MM.1S (cell line): Measurements from ENCODE around the gene MTHFD1L.

Experiments used
- EZH2 ChIP-seq: fragments of 300-600 bp; sonication (generic); optimal IDR thresholded peaks from 2 replicates; pipeline ENCODE3; 2017; ENCODE audit warnings: low read depth, mild to moderate bottlenecking, antibody characterized with exemption, low read length, mixed read lengths
- EZH2phosphoT487 ChIP-seq: fragments of 300-600 bp; sonication (generic); IDR thresholded peaks from 2 replicates; pipeline ENCODE4 v1.6.1; 2018; ENCODE audit warnings: antibody characterized with exemption, low read length
- TF ChIP-seq, protein P1 (sequence below): fragments of 300-600 bp; sonication (generic); IDR thresholded peaks from 2 replicates; pipeline ENCODE4 v1.5.1; 2016; ENCODE audit warnings: antibody characterized with exemption, low read length, mixed read lengths

DNA sequence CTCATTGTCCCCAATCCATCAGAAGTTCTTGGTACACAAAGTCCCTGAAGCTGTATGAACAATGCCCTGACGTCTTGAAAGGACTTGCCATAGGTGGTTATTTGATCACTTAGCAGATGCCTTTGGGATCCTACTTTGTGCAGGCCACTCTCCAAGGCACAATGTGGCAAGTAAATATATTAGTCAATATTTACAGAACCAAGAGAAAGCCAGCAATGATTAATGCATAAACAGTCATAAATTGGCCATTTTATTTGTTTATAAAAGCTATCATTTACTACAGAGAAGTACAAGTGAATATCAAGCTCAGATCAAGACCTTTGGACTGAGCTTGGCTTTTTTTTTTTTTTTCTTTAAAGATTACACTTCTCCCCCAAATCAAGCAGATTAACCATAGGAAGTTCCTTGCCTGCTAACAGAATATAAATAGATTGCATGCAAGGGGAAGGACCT, 161.8 kb downstream of the MTHFD1L start:
- TF ChIP-seq, protein P1, sequence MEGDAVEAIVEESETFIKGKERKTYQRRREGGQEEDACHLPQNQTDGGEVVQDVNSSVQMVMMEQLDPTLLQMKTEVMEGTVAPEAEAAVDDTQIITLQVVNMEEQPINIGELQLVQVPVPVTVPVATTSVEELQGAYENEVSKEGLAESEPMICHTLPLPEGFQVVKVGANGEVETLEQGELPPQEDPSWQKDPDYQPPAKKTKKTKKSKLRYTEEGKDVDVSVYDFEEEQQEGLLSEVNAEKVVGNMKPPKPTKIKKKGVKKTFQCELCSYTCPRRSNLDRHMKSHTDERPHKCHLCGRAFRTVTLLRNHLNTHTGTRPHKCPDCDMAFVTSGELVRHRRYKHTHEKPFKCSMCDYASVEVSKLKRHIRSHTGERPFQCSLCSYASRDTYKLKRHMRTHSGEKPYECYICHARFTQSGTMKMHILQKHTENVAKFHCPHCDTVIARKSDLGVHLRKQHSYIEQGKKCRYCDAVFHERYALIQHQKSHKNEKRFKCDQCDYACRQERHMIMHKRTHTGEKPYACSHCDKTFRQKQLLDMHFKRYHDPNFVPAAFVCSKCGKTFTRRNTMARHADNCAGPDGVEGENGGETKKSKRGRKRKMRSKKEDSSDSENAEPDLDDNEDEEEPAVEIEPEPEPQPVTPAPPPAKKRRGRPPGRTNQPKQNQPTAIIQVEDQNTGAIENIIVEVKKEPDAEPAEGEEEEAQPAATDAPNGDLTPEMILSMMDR: no peak
- no peak for TF ChIP-seq EZH2phosphoT487
- no peak for TF ChIP-seq EZH2
